ENCODE data around the gene GARNL3. TPM values are rescaled to one million over a fixed set of nuclear protein-coding genes. Genes with fewer than 3 reads are reported as not detected.

The GARNL3 gene
- total and polyA plus RNA-seq, 8 donors = 0.76 to 35.8 (median 7.5) TPM

DNA sequence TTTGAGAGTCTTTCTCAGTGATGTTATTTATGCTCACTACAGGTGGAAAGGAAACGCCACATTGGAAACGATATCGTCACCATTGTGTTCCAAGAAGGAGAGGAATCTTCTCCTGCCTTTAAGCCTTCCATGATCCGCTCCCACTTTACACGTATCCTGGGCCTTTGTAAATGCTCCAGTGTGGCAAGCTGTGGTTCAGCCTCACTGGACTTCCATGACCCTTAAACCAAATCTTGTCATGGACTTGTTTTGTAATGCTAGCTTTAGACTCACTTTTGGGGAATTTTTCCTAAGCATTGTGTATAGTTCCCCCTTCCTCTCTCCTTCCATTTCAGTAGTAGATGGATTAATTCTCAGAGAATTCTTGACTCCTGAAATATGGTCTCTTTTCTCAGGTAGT is 71.5 kb downstream of the GARNL3 start:
- peaks cover 14 to 58% (median 43%) of the 10 kb centered on the region in 4 donors for H3K4me1 ChIP-seq
- peaks cover 0 to 17% (median 8%) of the 10 kb centered on the region in 4 donors for H3K36me3 ChIP-seq
- no peaks in the 10 kb centered on the region for H3K9me3 ChIP-seq
- intact Hi-C loops (cut with DNase I; ENCODE audit: low total_unique reads) = no loop called here
- TF ChIP-seq POLR2A (IDR thresholded peaks at IDR 0.05) = no peak
- no peak for TF ChIP-seq POLR2AphosphoS5 (IDR thresholded peaks at IDR 0.05)
- TF ChIP-seq, protein P1, sequence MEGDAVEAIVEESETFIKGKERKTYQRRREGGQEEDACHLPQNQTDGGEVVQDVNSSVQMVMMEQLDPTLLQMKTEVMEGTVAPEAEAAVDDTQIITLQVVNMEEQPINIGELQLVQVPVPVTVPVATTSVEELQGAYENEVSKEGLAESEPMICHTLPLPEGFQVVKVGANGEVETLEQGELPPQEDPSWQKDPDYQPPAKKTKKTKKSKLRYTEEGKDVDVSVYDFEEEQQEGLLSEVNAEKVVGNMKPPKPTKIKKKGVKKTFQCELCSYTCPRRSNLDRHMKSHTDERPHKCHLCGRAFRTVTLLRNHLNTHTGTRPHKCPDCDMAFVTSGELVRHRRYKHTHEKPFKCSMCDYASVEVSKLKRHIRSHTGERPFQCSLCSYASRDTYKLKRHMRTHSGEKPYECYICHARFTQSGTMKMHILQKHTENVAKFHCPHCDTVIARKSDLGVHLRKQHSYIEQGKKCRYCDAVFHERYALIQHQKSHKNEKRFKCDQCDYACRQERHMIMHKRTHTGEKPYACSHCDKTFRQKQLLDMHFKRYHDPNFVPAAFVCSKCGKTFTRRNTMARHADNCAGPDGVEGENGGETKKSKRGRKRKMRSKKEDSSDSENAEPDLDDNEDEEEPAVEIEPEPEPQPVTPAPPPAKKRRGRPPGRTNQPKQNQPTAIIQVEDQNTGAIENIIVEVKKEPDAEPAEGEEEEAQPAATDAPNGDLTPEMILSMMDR (IDR thresholded peaks at IDR 0.05) = no peak
- no peak for TF ChIP-seq EP300 (IDR thresholded peaks at IDR 0.05)
- 85 to 96% (median 93%) methylated on average over 5 of the region's 5 CpGs for WGBS, 5 donors
- H3K4me3 ChIP-seq = no peak overlapping the region
- DNase-seq = no peak
- H3K27me3 ChIP-seq = no peaks in the 10 kb centered on the region
- peak overlapping the region in 4 of 5 donors; percentile 56 to 80 (median 75) for H3K27ac ChIP-seq

GRCh38 chr9:127336506-127337352 is 72.2 kb downstream of the GARNL3 start:
- intact Hi-C loops (cut with DNase I; ENCODE audit: low total_unique reads) = no loop called here
- 29 to 43% (median 36%) methylated on average over 3 of the region's 3 CpGs for WGBS, 5 donors
- H3K4me1 ChIP-seq = peaks cover 14 to 64% (median 43%) of the 10 kb centered on the region in 4 donors
- peaks cover 0 to 20% (median 9%) of the 10 kb centered on the region in 4 donors for H3K36me3 ChIP-seq
- no peaks in the 10 kb centered on the region for H3K27me3 ChIP-seq
- H3K4me3 ChIP-seq = no peak overlapping the region
- H3K27ac ChIP-seq = peak overlapping the region; percentile 20 to 80 (median 74)
- no peaks in the 10 kb centered on the region for H3K9me3 ChIP-seq
- DNase-seq = peak; percentile 61 to 86
- TF ChIP-seq POLR2AphosphoS5 (IDR thresholded peaks at IDR 0.05) = peak; percentile 31 to 73 (median 56)
- TF ChIP-seq EP300 (IDR thresholded peaks at IDR 0.05) = no peak

GRCh38 chr9:127340721-127341120 is 76.1 kb downstream of the GARNL3 start:
- intact Hi-C loops (cut with DNase I; ENCODE audit: low total_unique reads) = no loop called here
- DNase-seq = peak in 1 of 2 donors; percentile 22
- H3K9me3 ChIP-seq = no peaks in the 10 kb centered on the region
- no peak for TF ChIP-seq POLR2A (IDR thresholded peaks at IDR 0.05)
- TF ChIP-seq EP300 (IDR thresholded peaks at IDR 0.05) = no peak
- TF ChIP-seq, protein P1 (IDR thresholded peaks at IDR 0.05) = no peak
- TF ChIP-seq POLR2AphosphoS5 (IDR thresholded peaks at IDR 0.05) = no peak
- no peaks in the 10 kb centered on the region for H3K27me3 ChIP-seq
- H3K4me3 ChIP-seq = no peak overlapping the region
- 56 to 80% (median 73%) methylated on average over 2 of the region's 2 CpGs for WGBS, 5 donors
- H3K4me1 ChIP-seq = peaks cover 4 to 39% (median 28%) of the 10 kb centered on the region in 4 donors
- peaks cover 0 to 55% (median 28%) of the 10 kb centered on the region in 4 donors for H3K36me3 ChIP-seq
- H3K27ac ChIP-seq = peak overlapping the region in 1 of 5 donors; percentile 21

- peak overlapping the region in 1 of 5 donors; percentile 21 for H3K27ac ChIP-seq
- no peak for DNase-seq
- no peak overlapping the region for H3K4me3 ChIP-seq
- TF ChIP-seq POLR2A (IDR thresholded peaks at IDR 0.05) (no peak), EP300 (IDR thresholded peaks at IDR 0.05) (no peak), POLR2AphosphoS5 (IDR thresholded peaks at IDR 0.05) (no peak)
- TF ChIP-seq, protein P1 (IDR thresholded peaks at IDR 0.05) = no peak
- WGBS, 5 donors = 74 to 94% (median 83%) methylated on average over 3 of the region's 3 CpGs
- intact Hi-C loops (cut with DNase I; ENCODE audit: low total_unique reads) = no loop called here
- H3K4me1 ChIP-seq = peaks cover 4 to 34% (median 24%) of the 10 kb centered on the region in 4 donors
- H3K9me3 ChIP-seq = no peaks in the 10 kb centered on the region
- no peaks in the 10 kb centered on the region for H3K27me3 ChIP-seq
- H3K36me3 ChIP-seq = peaks cover 0 to 57% (median 30%) of the 10 kb centered on the region in 4 donors
These were observed 76.6 kb downstream of the GARNL3 start for GRCh38 chr9:127341152-127341551.
